Measurements from ENCODE around the gene RHOA.
"Not testable (repeated sequence)": the region's sequence is repeated elsewhere in the genome, so short reads cannot be mapped to it uniquely, and the experiment has no call there.

Gene RHOA

GRCh38 chr3:49349348-49350114, 62.2 kb downstream of the RHOA start:
- H3K27ac ChIP-seq (ENCODE audit: low read depth, low read length, poor library complexity, severe bottlenecking) = peak overlapping the region; percentile 21
- H3F3A ChIP-seq (ENCODE audit: insufficient read depth, low read length) = 0 out of 2 replicates have a peak, but pooled peaks cover 7% of the 10 kb centered on the region
- H2AFZ ChIP-seq (ENCODE audit: low read length) = no peak overlapping the region
- peaks cover 29% of the 10 kb centered on the region for H3K4me1 ChIP-seq (ENCODE audit: insufficient read depth, low read length, severe bottlenecking)
- H3K27me3 ChIP-seq (ENCODE audit: insufficient read depth, low read length) = no peaks in the 10 kb centered on the region
- H3K36me3 ChIP-seq (ENCODE audit: insufficient read depth, low read length) = no peaks in the 10 kb centered on the region
- no peaks in the 10 kb centered on the region for H3K9me2 ChIP-seq (ENCODE audit: low read depth, low read length)
- H3K9ac ChIP-seq (ENCODE audit: low read length) = no peak overlapping the region
- no peaks in the 10 kb centered on the region for H4K20me1 ChIP-seq (ENCODE audit: insufficient read depth, low read length)
- H3K9me3 ChIP-seq (ENCODE audit: low read length) = no peaks in the 10 kb centered on the region
- no peak overlapping the region for H3K4me2 ChIP-seq (ENCODE audit: low read length)
- H3K4me3 ChIP-seq (ENCODE audit: low read depth, low read length, poor library complexity, severe bottlenecking) = no peak overlapping the region
- H3K79me2 ChIP-seq (ENCODE audit: insufficient read depth, low read length) = no peaks in the 10 kb centered on the region
- no peak for TF ChIP-seq CTCF (IDR thresholded peaks at IDR 0.05; ENCODE audit: low read length)
- TF ChIP-seq EZH2 (IDR thresholded peaks at IDR 0.05; ENCODE audit: borderline replicate concordance, low read length) = no peak

GRCh38 chr3:49348361-49348760, 63.4 kb downstream of the RHOA start:
- not testable (repeated sequence) for H3K27me3 ChIP-seq (ENCODE audit: insufficient read depth, low read length); H3K9me2 ChIP-seq (ENCODE audit: low read depth, low read length); H3K4me2 ChIP-seq (ENCODE audit: low read length); H3K27ac ChIP-seq (ENCODE audit: low read depth, low read length, poor library complexity, severe bottlenecking); H2AFZ ChIP-seq (ENCODE audit: low read length); H3F3A ChIP-seq (ENCODE audit: insufficient read depth, low read length); H4K20me1 ChIP-seq (ENCODE audit: insufficient read depth, low read length); H3K36me3 ChIP-seq (ENCODE audit: insufficient read depth, low read length); H3K9me3 ChIP-seq (ENCODE audit: low read length); H3K79me2 ChIP-seq (ENCODE audit: insufficient read depth, low read length); H3K4me3 ChIP-seq (ENCODE audit: low read depth, low read length, poor library complexity, severe bottlenecking); H3K9ac ChIP-seq (ENCODE audit: low read length)
- peaks cover 35% of the 10 kb centered on the region for H3K4me1 ChIP-seq (ENCODE audit: insufficient read depth, low read length, severe bottlenecking)

- Histone ChIP-seq H3K79me2 (ENCODE audit: insufficient read depth, low read length) (no peaks in the 10 kb centered on the region), H4K20me1 (ENCODE audit: insufficient read depth, low read length) (no peaks in the 10 kb centered on the region), H2AFZ (ENCODE audit: low read length) (no peak overlapping the region), H3K4me3 (ENCODE audit: low read depth, low read length, poor library complexity, severe bottlenecking) (no peak overlapping the region), H3F3A (ENCODE audit: insufficient read depth, low read length) (0 out of 2 replicates have a peak, but pooled peaks cover 7% of the 10 kb centered on the region), H3K36me3 (ENCODE audit: insufficient read depth, low read length) (no peaks in the 10 kb centered on the region), H3K27ac (ENCODE audit: low read depth, low read length, poor library complexity, severe bottlenecking) (peak overlapping the region; percentile 41), H3K9ac (ENCODE audit: low read length) (no peak overlapping the region), H3K4me2 (ENCODE audit: low read length) (no peak overlapping the region), H3K9me2 (ENCODE audit: low read depth, low read length) (no peaks in the 10 kb centered on the region), H3K27me3 (ENCODE audit: insufficient read depth, low read length) (no peaks in the 10 kb centered on the region), H3K9me3 (ENCODE audit: low read length) (no peaks in the 10 kb centered on the region), H3K4me1 (ENCODE audit: insufficient read depth, low read length, severe bottlenecking) (peaks cover 40% of the 10 kb centered on the region)
- TF ChIP-seq EZH2 (IDR thresholded peaks at IDR 0.05; ENCODE audit: borderline replicate concordance, low read length) = no peak
- no peak for TF ChIP-seq CTCF (IDR thresholded peaks at IDR 0.05; ENCODE audit: low read length)
Measured at GRCh38 chr3:49346797-49347251, 65.0 kb downstream of the RHOA start.

- H3K4me1 ChIP-seq (ENCODE audit: insufficient read depth, low read length, severe bottlenecking) = peaks cover 57% of the 10 kb centered on the region
- H3K4me3 ChIP-seq (ENCODE audit: low read depth, low read length, poor library complexity, severe bottlenecking) = no peak overlapping the region
- no peaks in the 10 kb centered on the region for H3K9me2 ChIP-seq (ENCODE audit: low read depth, low read length)
- no peak overlapping the region for H3K4me2 ChIP-seq (ENCODE audit: low read length)
- H3K27ac ChIP-seq (ENCODE audit: low read depth, low read length, poor library complexity, severe bottlenecking) = peak overlapping the region; percentile 99
- no peaks in the 10 kb centered on the region for H4K20me1 ChIP-seq (ENCODE audit: insufficient read depth, low read length)
- H3F3A ChIP-seq (ENCODE audit: insufficient read depth, low read length) = peaks cover 11% of the 10 kb centered on the region; the same call in 1 of the 2 replicates
- H3K27me3 ChIP-seq (ENCODE audit: insufficient read depth, low read length) = no peaks in the 10 kb centered on the region
- H3K9me3 ChIP-seq (ENCODE audit: low read length) = no peaks in the 10 kb centered on the region
- H2AFZ ChIP-seq (ENCODE audit: low read length) = no peak overlapping the region
- no peak for TF ChIP-seq EZH2 (IDR thresholded peaks at IDR 0.05; ENCODE audit: borderline replicate concordance, low read length)
- TF ChIP-seq CTCF (IDR thresholded peaks at IDR 0.05; ENCODE audit: low read length) = no peak
- no peak overlapping the region for H3K9ac ChIP-seq (ENCODE audit: low read length)
- H3K36me3 ChIP-seq (ENCODE audit: insufficient read depth, low read length) = no peaks in the 10 kb centered on the region
- peaks cover 15% of the 10 kb centered on the region for H3K79me2 ChIP-seq (ENCODE audit: insufficient read depth, low read length)
Measured at GRCh38 chr3:49343163-49343562, 68.6 kb downstream of the RHOA start.
